H1 (cell line): Measurements from ENCODE around the gene RIMBP2. TPM values are rescaled to one million over a fixed set of nuclear protein-coding genes. Genes with fewer than 3 reads are reported as not detected.

Source experiments
- CTCF ChIA-PET: fragments of 300-600 bp; sonication (Branson Sonifier 250); formaldehyde crosslinking; loops from one replicate; lab custom pipeline; 2021; ENCODE audit not compliant: partially characterized antibody; lab: Charles Lee
- POLR2A ChIA-PET: fragments of 300-600 bp; sonication (Branson Sonifier 250); formaldehyde crosslinking; loops from one replicate; lab custom pipeline; 2021; ENCODE audit warnings: inconsistent platforms; ENCODE audit not compliant: partially characterized antibody; lab: Charles Lee
- DNase-seq, 2 experiments: peaks; one replicate each; pipeline versions ENCODE4 v3.0.0 to v3.0.0-alpha.2; 2010 to 2022; ENCODE audit warnings: low spot score in 2 of 2, low read depth in 1 of 2, mixed read lengths in 1 of 2
- FAIRE-seq: peaks from 2 replicates; lab custom pipeline; 2011; peaks lifted over from hg19 to GRCh38; lab: Jason Lieb, UNC
- H2AFZ ChIP-seq: 2 replicates; pipeline ENCODE4 v1.8.1; 2012; ENCODE audit warnings: low read length, inconsistent platforms
- H2AK5ac ChIP-seq: 2 replicates; pipeline ENCODE4 v1.6.1; 2013; ENCODE audit warnings: low read depth, low read length
- H2BK120ac ChIP-seq: replicated peaks from 2 replicates; pipeline ENCODE3; 2013; ENCODE audit warnings: low read depth, low read length, inconsistent platforms
- H2BK12ac ChIP-seq: 2 replicates; pipeline ENCODE4 v1.6.1; 2013; ENCODE audit warnings: low read depth, low read length
- H2BK15ac ChIP-seq: 2 replicates; pipeline ENCODE4 v1.6.1; 2013; ENCODE audit warnings: low read length
- H2BK20ac ChIP-seq: 2 replicates; pipeline ENCODE4 v1.6.1; 2013; ENCODE audit warnings: low read length
- H2BK5ac ChIP-seq: 2 replicates; pipeline ENCODE4 v1.6.1; 2013; ENCODE audit warnings: low read depth, low read length
- H3K14ac ChIP-seq: 2 replicates; pipeline ENCODE4 v1.6.1; 2013; ENCODE audit warnings: inconsistent platforms; ENCODE audit not compliant: insufficient read length
- H3K18ac ChIP-seq: 2 replicates; pipeline ENCODE4 v1.6.1; 2013; ENCODE audit warnings: low read length; ENCODE audit errors: extremely low read depth
- H3K23ac ChIP-seq: 2 replicates; pipeline ENCODE4 v1.6.1; 2013; ENCODE audit warnings: inconsistent platforms; ENCODE audit not compliant: insufficient read length
- H3K23me2 ChIP-seq: 2 replicates; pipeline ENCODE4 v1.6.1; 2013; ENCODE audit warnings: low read depth, low read length
- H3K27ac ChIP-seq: 2 replicates; pipeline ENCODE4 v1.6.1; 2011; ENCODE audit warnings: low read depth, low read length, inconsistent platforms
- H3K27me3 ChIP-seq, 4 experiments: replicated peaks in 1 of 4; 1 replicate in 1 of 4; 2 replicates in 3 of 4; pipeline versions ENCODE4 v1.6.1 to v1.8.1; 2011 to 2013; ENCODE audit warnings: low read length in 3 of 4, mild to moderate bottlenecking in 3 of 4, inconsistent platforms in 2 of 4, mixed read lengths in 2 of 4, moderate library complexity in 1 of 4; ENCODE audit not compliant: control insufficient read depth in 3 of 4, insufficient read depth in 3 of 4; ENCODE audit errors: extremely low read depth in 1 of 4
- H3K36me3 ChIP-seq, 4 experiments: 2 replicates each; pipeline versions ENCODE4 v1.6.1 to v1.8.1; 2011 to 2013; ENCODE audit warnings: mild to moderate bottlenecking in 4 of 4, low read length in 3 of 4, moderate library complexity in 2 of 4, control low read depth in 1 of 4, inconsistent platforms in 1 of 4; ENCODE audit not compliant: insufficient read depth in 4 of 4, control insufficient read depth in 2 of 4
- H3K4ac ChIP-seq: replicated peaks from 2 replicates; pipeline ENCODE3; 2013; ENCODE audit warnings: low read length, low read depth, mixed read lengths, inconsistent platforms; ENCODE audit not compliant: insufficient read length
- H3K4me1 ChIP-seq, 4 experiments: replicated peaks in 1 of 4; 1 replicate in 1 of 4; 2 replicates in 3 of 4; pipeline versions ENCODE4 v1.6.1 to v1.8.1; 2011 to 2013; ENCODE audit warnings: low read length in 3 of 4, inconsistent platforms in 2 of 4, mixed read lengths in 1 of 4; ENCODE audit not compliant: insufficient read depth in 4 of 4, control insufficient read depth in 3 of 4
- H3K4me2 ChIP-seq, 2 experiments: 2 replicates each; pipeline versions ENCODE4 v1.6.1 to v1.8.1; 2011 to 2013; ENCODE audit warnings: low read depth in 2 of 2, low read length in 2 of 2, control low read depth in 1 of 2, inconsistent platforms in 1 of 2, mild to moderate bottlenecking in 1 of 2; ENCODE audit not compliant: insufficient read depth in 1 of 2
- H3K4me3 ChIP-seq, 4 experiments: fragments of 200-600, 300-600 bp in 1 of 4; sonication (generic), shearing (Covaris generic), sonication (Bioruptor Twin) in 1 of 4; 2 replicates each; pipeline versions ENCODE4 v1.5.1 to v1.8.1; 2011 to 2016; ENCODE audit warnings: low read length in 4 of 4, low read depth in 3 of 4, control low read depth in 2 of 4, inconsistent platforms in 2 of 4, mild to moderate bottlenecking in 2 of 4, mixed read lengths in 1 of 4, moderate library complexity in 1 of 4; ENCODE audit not compliant: insufficient read depth in 2 of 4; ENCODE audit errors: extremely low read depth in 1 of 4
- H3K56ac ChIP-seq: replicated peaks from 2 replicates; pipeline ENCODE3; 2013; ENCODE audit warnings: low read depth, mild to moderate bottlenecking, mixed read lengths, low read length, inconsistent platforms; ENCODE audit not compliant: insufficient read length
- H3K79me1 ChIP-seq: 2 replicates; pipeline ENCODE4 v1.6.1; 2013; ENCODE audit warnings: low read depth, low read length, control low read depth
- H3K79me2 ChIP-seq, 2 experiments: 2 replicates each; pipeline versions ENCODE4 v1.6.1 to v1.8.1; 2012 to 2013; ENCODE audit warnings: low read length in 2 of 2, mild to moderate bottlenecking in 2 of 2, inconsistent platforms in 1 of 2; ENCODE audit not compliant: insufficient read depth in 2 of 2, control insufficient read depth in 1 of 2
- H3K9ac ChIP-seq, 4 experiments: replicated peaks in 1 of 4; 1 replicate in 1 of 4; 2 replicates in 3 of 4; pipeline versions ENCODE4 v1.6.1 to v1.8.1; 2011 to 2013; ENCODE audit warnings: low read depth in 3 of 4, low read length in 3 of 4, control low read depth in 2 of 4, mild to moderate bottlenecking in 2 of 4, moderate library complexity in 2 of 4, inconsistent platforms in 1 of 4; ENCODE audit errors: extremely low read depth in 1 of 4
- H3K9me3 ChIP-seq, 2 experiments: 2 replicates each; pipeline versions ENCODE4 v1.6.1 to v1.8.1; 2012 to 2013; ENCODE audit warnings: mild to moderate bottlenecking in 2 of 2, moderate library complexity in 2 of 2, control low read depth in 1 of 2, inconsistent platforms in 1 of 2, low read depth in 1 of 2, low read length in 1 of 2, mixed read lengths in 1 of 2; ENCODE audit not compliant: insufficient read depth in 2 of 2
- H4K20me1 ChIP-seq, 2 experiments: replicated peaks in 1 of 2; 2 replicates each; pipeline versions ENCODE3 to v1.8.1; 2011 to 2013; ENCODE audit warnings: inconsistent platforms in 2 of 2, low read length in 2 of 2, mild to moderate bottlenecking in 1 of 2; ENCODE audit not compliant: insufficient read depth in 2 of 2, control insufficient read depth in 1 of 2
- H4K5ac ChIP-seq: 2 replicates; pipeline ENCODE4 v1.6.1; 2013; ENCODE audit warnings: low read length, low read depth, mixed read lengths, inconsistent platforms; ENCODE audit not compliant: insufficient read length
- H4K8ac ChIP-seq: 2 replicates; pipeline ENCODE4 v1.8.0; 2013; ENCODE audit warnings: mild to moderate bottlenecking, moderate library complexity, low read length, inconsistent platforms; ENCODE audit not compliant: insufficient read depth; ENCODE audit errors: extremely low read depth
- H4K91ac ChIP-seq: replicated peaks from 2 replicates; pipeline ENCODE3; 2013; ENCODE audit warnings: low read length, mixed read lengths, inconsistent platforms; ENCODE audit not compliant: insufficient read length
- EGR1 ChIP-seq: IDR thresholded peaks from 2 replicates; pipeline ENCODE4 v1.6.1; 2011; ENCODE audit warnings: low read depth, low read length, borderline replicate concordance
- EZH2 ChIP-seq: fragments of 200-600 bp; sonication (generic); IDR thresholded peaks from 2 replicates; pipeline ENCODE4 v1.7.1; 2012; ENCODE audit warnings: low read depth, mild to moderate bottlenecking, moderate library complexity, low read length, inconsistent platforms; ENCODE audit not compliant: severe bottlenecking
- FOSL1 ChIP-seq: IDR thresholded peaks from 2 replicates; pipeline ENCODE4 v1.6.1; 2011; ENCODE audit warnings: mild to moderate bottlenecking, low read depth, low read length, moderate library complexity; ENCODE audit not compliant: insufficient read depth
- SIRT6 ChIP-seq: IDR thresholded peaks from one replicate; pipeline ENCODE4 v1.7.1; 2012; ENCODE audit warnings: low read length, inconsistent platforms
- SRF ChIP-seq: IDR thresholded peaks from 2 replicates; pipeline ENCODE4 v1.6.1; 2011; ENCODE audit warnings: mild to moderate bottlenecking, low read depth, low read length, moderate library complexity
- WGBS, 2 experiments: shearing (Covaris generic) in 1 of 2; methylation state at CpG; one replicate each; pipeline versions ENCODE4 v1.1.6 to v1.1.7; 2013 to 2015; ENCODE audit warnings: low lambda C conversion rate in 2 of 2, mixed read lengths in 2 of 2, inconsistent platforms in 1 of 2, low coverage in 1 of 2, missing lambda C conversion rate in 1 of 2; ENCODE audit not compliant: insufficient replicate concordance in 2 of 2, insufficient coverage in 1 of 2, insufficient read length in 1 of 2; ENCODE audit errors: extremely low coverage in 1 of 2, missing lambda C conversion rate in 1 of 2; 5-methylcytosine and 5-hydroxymethylcytosine counted together
- polyA plus RNA-seq, 7 experiments: library from polyadenylated mRNA; depleted of rRNA in 3 of 7; stranded (reverse) in 5 of 7; unstranded in 2 of 7; fragments of >200 nt in 5 of 7; fragments of 200-250 nt in 2 of 7; gene quantifications; 1 replicate in 5 of 7; 2 replicates in 1 of 7; 4 replicates in 1 of 7; pipeline versions ENCODE4 v1.2.1 to v1.2.3, GENCODE V29; 2011 to 2013; ENCODE audit warnings: missing spikeins in 2 of 7, mixed read lengths in 2 of 7
- total RNA-seq: library from RNA; stranded (reverse); fragmentation: NEBNext Ultra II Directional; extraction: Animal tissue kit (Norgen Biotek cat#: 25700); gene quantifications from 2 replicates; pipeline ENCODE4 v1.2.1, GENCODE V29; 2021

The RIMBP2 gene
- total and polyA plus RNA-seq, 2 of the 8 experiments (the other 6 are each of a cell fraction or from before 2014, with no cell fraction given), result 0.18 to 0.65 TPM

- peaks cover 0 to 1% (median 0%) of the 10 kb centered on the region in 4 experiments; a peak in 3 of 7 replicates for H3K4me1 ChIP-seq
- no peak for DNase-seq
- H2BK5ac ChIP-seq, result no peak overlapping the region; the same call in 1 of the 2 replicates
- no peak overlapping the region for H2BK120ac ChIP-seq
- no peak overlapping the region for H2BK12ac ChIP-seq
- no peaks in the 10 kb centered on the region for H3K27me3 ChIP-seq
- no peak overlapping the region for H3K18ac ChIP-seq
- H4K5ac ChIP-seq, result no peak overlapping the region
- H3K4me2 ChIP-seq, result no peak overlapping the region
- no peaks in the 10 kb centered on the region for H3K9me3 ChIP-seq
- no peak overlapping the region for H3K9ac ChIP-seq
- H2BK15ac ChIP-seq, result no peak overlapping the region
- no peak for FAIRE-seq
- no peak overlapping the region for H3K4ac ChIP-seq
- no peak overlapping the region for H4K91ac ChIP-seq
- H3K79me2 ChIP-seq, result no peaks in the 10 kb centered on the region
- H3K23ac ChIP-seq, result no peak overlapping the region
- H4K20me1 ChIP-seq, result peaks cover 0 to 2% of the 10 kb centered on the region in 2 experiments
- H2BK20ac ChIP-seq, result no peak overlapping the region
- H2AK5ac ChIP-seq, result no peak overlapping the region
- no peaks in the 10 kb centered on the region for H3K79me1 ChIP-seq
- no peak overlapping the region for H4K8ac ChIP-seq
- WGBS, 2 experiments, result 90% methylated on average over 13 of the region's 17 CpGs; no CpG with 5 or more reads in 1 of the 2 experiments
- H3K56ac ChIP-seq, result no peak overlapping the region
- no peak overlapping the region for H2AFZ ChIP-seq
- no peak overlapping the region for H3K4me3 ChIP-seq
- no peaks in the 10 kb centered on the region for H3K23me2 ChIP-seq
- no peak for TF ChIP-seq FOSL1
- TF ChIP-seq EZH2, result no peak
- no peak for TF ChIP-seq SRF
- TF ChIP-seq EGR1, result no peak
- TF ChIP-seq SIRT6, result no peak
- TF ChIP-seq, all 59 proteins: peak for 0
- ChIA-PET CTCF (interaction anchor here (0.7 to 1.3 kb wide), 2 partner anchors 22 to 188 kb away, joined by 3 to 5 read pairs; no protein-coding TSS in a partner anchor), POLR2A (no interaction called here)
- Histone ChIP-seq H3K27ac (no peak overlapping the region), H3K14ac (no peak overlapping the region), H3K36me3 (no peaks in the 10 kb centered on the region)
Measured at GRCh38 chr12:130522244-130522834, 193.8 kb downstream of the RIMBP2 start.
